ENCODE data around the gene CELF2. TPM values are rescaled to one million over a fixed set of nuclear protein-coding genes. Genes with fewer than 3 reads are reported as not detected.

Gene CELF2
- total RNA-seq, 4 donors from 2014 or later, result 8.7 to 28.6 (median 22.9) TPM

DNA sequence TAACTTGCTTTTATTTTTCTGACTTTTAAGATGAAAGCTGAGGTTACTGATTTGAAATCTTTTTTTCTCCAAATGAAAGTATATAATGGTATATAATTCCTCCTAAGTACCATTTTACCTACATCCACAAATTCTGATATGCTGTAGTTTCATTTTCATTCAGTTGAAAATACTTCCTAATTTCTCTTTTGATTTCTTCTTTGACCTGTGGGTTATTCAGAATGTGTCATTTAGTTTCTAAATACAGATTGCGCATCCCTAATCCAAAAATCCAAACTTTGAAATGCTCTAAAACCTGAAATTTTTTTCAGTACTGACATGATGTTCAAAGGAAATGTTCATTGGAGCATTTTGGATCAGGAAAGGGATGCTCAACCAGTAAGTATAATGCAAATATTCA lies 168.7 kb downstream of the CELF2 start:
- DNase-seq (ENCODE audit: low spot score in 2 of 2), result no peak
- Histone ChIP-seq H3K27me3 (no peaks in the 10 kb centered on the region), H3K36me3 (peaks cover 7% of the 10 kb centered on the region), H3K9me3 (peaks cover 6% of the 10 kb centered on the region), H3K4me1 (peaks cover 20% of the 10 kb centered on the region), H3K27ac (no peak overlapping the region), H3K4me3 (no peak overlapping the region)
- WGBS, result 98% methylated on average over 1 of the region's 1 CpG
- TF ChIP-seq POLR2A (IDR thresholded peaks at IDR 0.05), result no peak
- TF ChIP-seq EP300 (IDR thresholded peaks at IDR 0.05), result no peak
- TF ChIP-seq POLR2AphosphoS5 (IDR thresholded peaks at IDR 0.05), result no peak
- TF ChIP-seq, protein P1, sequence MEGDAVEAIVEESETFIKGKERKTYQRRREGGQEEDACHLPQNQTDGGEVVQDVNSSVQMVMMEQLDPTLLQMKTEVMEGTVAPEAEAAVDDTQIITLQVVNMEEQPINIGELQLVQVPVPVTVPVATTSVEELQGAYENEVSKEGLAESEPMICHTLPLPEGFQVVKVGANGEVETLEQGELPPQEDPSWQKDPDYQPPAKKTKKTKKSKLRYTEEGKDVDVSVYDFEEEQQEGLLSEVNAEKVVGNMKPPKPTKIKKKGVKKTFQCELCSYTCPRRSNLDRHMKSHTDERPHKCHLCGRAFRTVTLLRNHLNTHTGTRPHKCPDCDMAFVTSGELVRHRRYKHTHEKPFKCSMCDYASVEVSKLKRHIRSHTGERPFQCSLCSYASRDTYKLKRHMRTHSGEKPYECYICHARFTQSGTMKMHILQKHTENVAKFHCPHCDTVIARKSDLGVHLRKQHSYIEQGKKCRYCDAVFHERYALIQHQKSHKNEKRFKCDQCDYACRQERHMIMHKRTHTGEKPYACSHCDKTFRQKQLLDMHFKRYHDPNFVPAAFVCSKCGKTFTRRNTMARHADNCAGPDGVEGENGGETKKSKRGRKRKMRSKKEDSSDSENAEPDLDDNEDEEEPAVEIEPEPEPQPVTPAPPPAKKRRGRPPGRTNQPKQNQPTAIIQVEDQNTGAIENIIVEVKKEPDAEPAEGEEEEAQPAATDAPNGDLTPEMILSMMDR (IDR thresholded peaks at IDR 0.05), result no peak

DNA sequence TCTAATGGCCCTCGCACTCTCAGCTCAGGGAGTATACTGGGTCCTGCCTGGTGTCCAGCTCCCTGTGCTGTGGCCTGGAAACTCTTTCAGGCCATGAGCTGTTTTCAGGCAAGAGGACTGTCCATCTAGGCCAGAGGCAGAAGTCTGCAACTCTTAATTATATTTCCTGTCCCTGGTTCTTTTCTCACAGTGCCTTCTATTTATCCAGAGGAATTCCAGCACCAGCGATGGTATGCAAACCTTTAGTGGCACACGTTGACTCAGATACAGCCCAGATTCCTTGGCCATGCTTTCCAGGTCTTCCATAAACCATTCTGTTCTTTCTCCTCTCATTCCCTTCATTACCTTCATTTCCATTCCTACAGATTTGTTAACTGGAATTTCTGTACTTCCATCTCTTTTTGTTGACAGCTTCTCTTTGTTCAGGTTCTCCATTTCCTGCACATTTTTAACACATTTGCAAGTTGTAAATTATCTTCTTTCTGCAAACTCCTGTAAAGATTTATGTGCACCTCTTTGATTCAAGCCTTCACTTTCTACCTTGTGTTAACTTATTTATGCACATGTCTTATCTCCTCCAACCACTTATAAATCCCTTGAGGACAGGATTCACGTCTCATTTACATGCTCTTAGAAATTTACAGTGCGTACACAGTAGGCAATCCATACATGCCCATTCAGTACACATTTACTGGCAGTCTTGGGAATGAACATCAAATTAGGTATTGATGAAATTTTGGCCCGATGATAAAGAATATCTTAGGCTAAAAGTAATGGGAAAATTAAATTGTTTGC lies 172.1 kb downstream of the CELF2 start:
- TF ChIP-seq POLR2A (IDR thresholded peaks at IDR 0.05), result no peak
- TF ChIP-seq POLR2AphosphoS5 (IDR thresholded peaks at IDR 0.05), result no peak
- H3K4me3 ChIP-seq, result no peak overlapping the region
- 64% methylated on average over 6 of the region's 6 CpGs for WGBS
- H3K27me3 ChIP-seq, result no peaks in the 10 kb centered on the region
- DNase-seq (ENCODE audit: low spot score in 2 of 2), result no peak
- peaks cover 6% of the 10 kb centered on the region for H3K9me3 ChIP-seq
- H3K27ac ChIP-seq, result no peak overlapping the region
- H3K4me1 ChIP-seq, result peaks cover 20% of the 10 kb centered on the region
- peaks cover 7% of the 10 kb centered on the region for H3K36me3 ChIP-seq

DNA sequence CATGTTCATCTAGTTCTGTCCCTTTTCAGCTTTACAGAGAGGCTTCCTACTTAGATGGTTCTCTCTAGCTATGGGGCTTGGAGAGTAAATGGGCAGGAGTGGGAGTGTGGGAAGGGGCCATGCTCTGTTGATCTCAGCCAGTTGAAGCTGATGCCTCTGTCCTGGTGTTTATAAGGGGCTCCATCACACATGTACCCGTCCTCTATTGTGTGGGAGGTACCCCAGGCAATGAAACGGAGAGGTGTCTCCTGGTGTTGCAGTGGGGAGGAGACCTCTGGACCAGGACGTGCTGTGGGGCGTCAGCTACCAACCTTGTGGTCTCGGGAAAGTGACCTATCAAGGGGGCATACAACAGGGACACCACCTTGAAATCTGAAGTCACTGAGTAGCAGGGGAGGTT lies 173.5 kb downstream of the CELF2 start:
- WGBS, result 100% methylated on average over 4 of the region's 5 CpGs
- no peaks in the 10 kb centered on the region for H3K9me3 ChIP-seq
- no peak overlapping the region for H3K27ac ChIP-seq
- H3K4me1 ChIP-seq, result peaks cover 20% of the 10 kb centered on the region
- no peak for TF ChIP-seq EP300 (IDR thresholded peaks at IDR 0.05)
- no peak for TF ChIP-seq POLR2AphosphoS5 (IDR thresholded peaks at IDR 0.05)
- TF ChIP-seq POLR2A (IDR thresholded peaks at IDR 0.05), result no peak
- TF ChIP-seq, protein P1 (IDR thresholded peaks at IDR 0.05), result no peak
- no peaks in the 10 kb centered on the region for H3K27me3 ChIP-seq
- H3K36me3 ChIP-seq, result no peaks in the 10 kb centered on the region
- H3K4me3 ChIP-seq, result no peak overlapping the region
- no peak for DNase-seq (ENCODE audit: low spot score in 2 of 2)

DNA sequence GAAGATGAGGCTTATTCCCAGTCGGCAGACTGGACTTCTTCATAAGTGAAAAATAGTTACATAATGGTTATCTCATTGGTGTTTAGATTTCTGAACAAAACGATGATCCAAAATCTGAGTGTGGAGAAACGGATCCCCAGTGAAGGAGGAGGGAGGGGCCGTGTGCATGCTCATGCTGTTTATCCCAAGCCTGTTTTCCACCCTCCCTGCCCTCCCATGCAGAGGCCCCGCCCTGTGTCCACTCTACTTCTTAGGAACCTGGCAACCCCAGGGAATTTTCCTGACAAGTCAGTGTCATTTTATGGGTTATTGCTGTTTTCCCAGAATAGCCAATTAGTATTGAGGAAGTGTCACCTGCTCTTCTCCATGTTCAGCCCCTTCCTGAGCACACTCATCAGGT lies 174.0 kb downstream of the CELF2 start:
- Histone ChIP-seq H3K4me1 (peaks cover 24% of the 10 kb centered on the region), H3K36me3 (no peaks in the 10 kb centered on the region), H3K4me3 (no peak overlapping the region), H3K27ac (no peak overlapping the region), H3K9me3 (no peaks in the 10 kb centered on the region), H3K27me3 (no peaks in the 10 kb centered on the region)
- TF ChIP-seq EP300 (IDR thresholded peaks at IDR 0.05) (no peak), POLR2A (IDR thresholded peaks at IDR 0.05) (no peak), POLR2AphosphoS5 (IDR thresholded peaks at IDR 0.05) (no peak)
- TF ChIP-seq, protein P1 (IDR thresholded peaks at IDR 0.05), result no peak
- DNase-seq (ENCODE audit: low spot score in 2 of 2), result no peak
- 72% methylated on average over 5 of the region's 5 CpGs for WGBS

DNA sequence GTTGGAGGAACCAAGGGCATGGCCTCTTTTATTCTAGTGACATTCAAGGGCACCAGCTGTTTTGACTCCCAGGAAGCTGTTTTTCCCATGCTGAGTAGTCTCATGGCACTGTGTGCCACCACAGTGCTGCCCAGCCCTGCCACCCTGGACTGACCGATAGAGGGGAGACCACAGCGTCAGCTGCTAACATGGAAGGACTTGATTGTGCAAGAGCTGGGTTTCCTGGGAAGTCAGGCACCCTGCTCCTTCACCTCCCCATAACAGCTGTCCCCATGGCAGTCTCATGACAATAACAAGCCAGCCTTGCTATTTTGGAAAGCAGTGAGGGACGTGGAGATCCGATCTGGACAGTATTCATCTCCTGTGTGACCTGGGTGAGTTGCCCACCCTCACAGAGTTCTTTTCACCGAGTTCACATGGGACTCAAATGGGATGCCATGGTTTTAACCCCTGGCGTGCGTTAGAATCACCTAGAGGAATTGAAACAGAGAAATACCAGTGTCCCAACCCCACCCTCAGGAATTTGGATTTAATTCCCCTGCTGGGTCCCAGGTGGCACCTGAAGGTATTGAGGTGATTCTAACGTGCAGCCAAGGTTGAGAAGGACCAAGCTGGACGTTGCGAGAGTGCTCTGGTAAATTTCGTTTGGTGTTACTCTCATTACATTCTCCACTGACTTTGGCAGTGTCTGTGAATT lies 174.8 kb downstream of the CELF2 start:
- H3K4me1 ChIP-seq, result peaks cover 29% of the 10 kb centered on the region
- H3K36me3 ChIP-seq, result no peaks in the 10 kb centered on the region
- H3K4me3 ChIP-seq, result no peak overlapping the region
- no peak for TF ChIP-seq EP300 (IDR thresholded peaks at IDR 0.05)
- H3K27me3 ChIP-seq, result no peaks in the 10 kb centered on the region
- DNase-seq (ENCODE audit: low spot score in 2 of 2), result no peak
- H3K27ac ChIP-seq, result no peak overlapping the region
- H3K9me3 ChIP-seq, result no peaks in the 10 kb centered on the region
- 79% methylated on average over 9 of the region's 11 CpGs for WGBS

DNA sequence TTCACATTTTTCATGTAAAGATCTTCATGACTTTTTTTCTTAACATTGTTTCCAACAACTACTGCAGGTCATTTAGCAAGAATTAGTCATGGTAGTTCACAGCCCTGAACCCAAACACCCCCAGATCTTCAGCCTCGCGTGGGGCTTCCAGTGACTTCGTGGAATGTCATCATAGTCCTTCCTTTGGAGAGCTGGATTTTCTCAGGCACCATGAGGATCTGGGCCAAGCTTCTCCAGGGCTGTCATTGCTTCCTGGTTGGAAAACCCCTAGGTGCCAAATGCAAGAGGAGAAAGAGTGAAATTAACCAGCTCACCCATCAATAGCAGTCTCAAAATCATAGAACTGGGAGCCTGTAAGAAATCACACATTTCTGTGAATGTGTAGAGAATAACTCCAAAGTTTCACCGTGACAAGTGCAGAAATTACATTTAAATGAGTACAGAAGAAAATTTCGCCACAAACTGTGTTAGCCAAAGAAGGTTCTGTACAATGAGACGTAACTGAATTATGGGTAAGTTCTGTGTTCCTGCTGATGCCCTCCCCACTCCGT lies 175.4 kb downstream of the CELF2 start:
- Histone ChIP-seq H3K4me1 (peaks cover 33% of the 10 kb centered on the region), H3K36me3 (no peaks in the 10 kb centered on the region), H3K27ac (no peak overlapping the region), H3K4me3 (no peak overlapping the region), H3K9me3 (no peaks in the 10 kb centered on the region), H3K27me3 (no peaks in the 10 kb centered on the region)
- no peak for DNase-seq (ENCODE audit: low spot score in 2 of 2)
- TF ChIP-seq POLR2AphosphoS5 (IDR thresholded peaks at IDR 0.05) (no peak), POLR2A (IDR thresholded peaks at IDR 0.05) (no peak), EP300 (IDR thresholded peaks at IDR 0.05) (no peak)
- TF ChIP-seq, protein P1 (IDR thresholded peaks at IDR 0.05), result no peak
- 82% methylated on average over 7 of the region's 7 CpGs for WGBS

Measured in suprapubic skin (tissue), 4 donors.